ENCODE results near the gene PRR30.

Gene PRR30

GRCh38 chr2:27122791-27123190, 16.4 kb downstream of the PRR30 start:
- Histone ChIP-seq H3K27ac (ENCODE audit: extremely low read depth, low read depth, low read length) (no peak overlapping the region), H3K4me3 (ENCODE audit: low read depth, low read length) (no peak overlapping the region), H3K9me3 (ENCODE audit: control insufficient read depth, insufficient read depth, low read depth, low read length) (no peaks in the 10 kb centered on the region), H3K4me1 (ENCODE audit: control insufficient read depth, insufficient read depth, low read length) (0 out of 2 replicates have a peak, but pooled peaks cover 3% of the 10 kb centered on the region), H3K36me3 (ENCODE audit: control insufficient read depth in 2 of 2, insufficient read depth in 1 of 2, low read length in 2 of 2) (no peaks in the 10 kb centered on the region)
- CTCF ChIA-PET, result interaction anchor here (1.0 to 3.3 kb wide), 4 partner anchors 11 to 157 kb away, joined by 3 to 17 read pairs (median 4); partner anchors contain the start of gene PREB
- POLR2A ChIA-PET, result interaction anchor here (3.5 kb wide), 1 partner anchor 10 kb away, joined by 34 read pairs; the partner anchor contains the start of gene PREB
- TF ChIP-seq FEZF1 (tag by site-specific recombination; IDR thresholded peaks at IDR 0.05) (no peak), ZNF707 (tag by site-specific recombination; IDR thresholded peaks at IDR 0.05) (no peak), ZNF473 (tag by site-specific recombination; IDR thresholded peaks at IDR 0.05) (no peak), ZNF121 (tag by site-specific recombination; IDR thresholded peaks at IDR 0.05) (no peak), ZNF416 (tag by site-specific recombination; IDR thresholded peaks at IDR 0.05) (no peak), ZBTB48 (tag by site-specific recombination; IDR thresholded peaks at IDR 0.05) (no peak)
- TF ChIP-seq, protein P1, sequence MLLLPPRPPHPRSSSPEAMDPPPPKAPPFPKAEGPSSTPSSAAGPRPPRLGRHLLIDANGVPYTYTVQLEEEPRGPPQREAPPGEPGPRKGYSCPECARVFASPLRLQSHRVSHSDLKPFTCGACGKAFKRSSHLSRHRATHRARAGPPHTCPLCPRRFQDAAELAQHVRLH (tag by site-specific recombination; IDR thresholded peaks at IDR 0.05), result no peak

- Histone ChIP-seq H3K9me3 (ENCODE audit: control insufficient read depth, insufficient read depth, low read depth, low read length) (no peaks in the 10 kb centered on the region), H3K27ac (ENCODE audit: extremely low read depth, low read depth, low read length) (no peak overlapping the region), H3K4me3 (ENCODE audit: low read depth, low read length) (no peak overlapping the region), H3K36me3 (ENCODE audit: control insufficient read depth in 2 of 2, insufficient read depth in 1 of 2, low read length in 2 of 2) (no peaks in the 10 kb centered on the region), H3K4me1 (ENCODE audit: control insufficient read depth, insufficient read depth, low read length) (0 out of 2 replicates have a peak, but pooled peaks cover 3% of the 10 kb centered on the region)
- TF ChIP-seq ZNF610 (tag by site-specific recombination; IDR thresholded peaks at IDR 0.05; ENCODE audit: borderline replicate concordance) (no peak), ZNF791 (tag by site-specific recombination; IDR thresholded peaks at IDR 0.05) (no peak), ZNF366 (tag by site-specific recombination; conservative IDR thresholded peaks at IDR 0.05) (no peak), KLF10 (tag by site-specific recombination; IDR thresholded peaks at IDR 0.05) (no peak), GFI1B (tag by site-specific recombination; IDR thresholded peaks at IDR 0.05) (no peak), ZXDB (tag by site-specific recombination; IDR thresholded peaks at IDR 0.05) (no peak), SP2 (tag by site-specific recombination; IDR thresholded peaks at IDR 0.05) (no peak), ZNF292 (tag by site-specific recombination; IDR thresholded peaks at IDR 0.05; ENCODE audit: borderline replicate concordance, low read depth) (no peak), ZNF76 (tag by site-specific recombination; IDR thresholded peaks at IDR 0.05; ENCODE audit: borderline replicate concordance, low read depth) (no peak), REST (tag by site-specific recombination; IDR thresholded peaks at IDR 0.05) (no peak), ZNF777 (tag by site-specific recombination; IDR thresholded peaks at IDR 0.05; ENCODE audit: borderline replicate concordance) (no peak), ZNF24 (tag by site-specific recombination; IDR thresholded peaks at IDR 0.05) (no peak), ZNF776 (tag by site-specific recombination; IDR thresholded peaks at IDR 0.05; ENCODE audit: borderline replicate concordance) (no peak), WT1 (tag by site-specific recombination; IDR thresholded peaks at IDR 0.05) (no peak), TCF7L2 (IDR thresholded peaks at IDR 0.05; ENCODE audit: borderline replicate concordance, low read depth, low read length) (no peak)
- TF ChIP-seq, protein P2, sequence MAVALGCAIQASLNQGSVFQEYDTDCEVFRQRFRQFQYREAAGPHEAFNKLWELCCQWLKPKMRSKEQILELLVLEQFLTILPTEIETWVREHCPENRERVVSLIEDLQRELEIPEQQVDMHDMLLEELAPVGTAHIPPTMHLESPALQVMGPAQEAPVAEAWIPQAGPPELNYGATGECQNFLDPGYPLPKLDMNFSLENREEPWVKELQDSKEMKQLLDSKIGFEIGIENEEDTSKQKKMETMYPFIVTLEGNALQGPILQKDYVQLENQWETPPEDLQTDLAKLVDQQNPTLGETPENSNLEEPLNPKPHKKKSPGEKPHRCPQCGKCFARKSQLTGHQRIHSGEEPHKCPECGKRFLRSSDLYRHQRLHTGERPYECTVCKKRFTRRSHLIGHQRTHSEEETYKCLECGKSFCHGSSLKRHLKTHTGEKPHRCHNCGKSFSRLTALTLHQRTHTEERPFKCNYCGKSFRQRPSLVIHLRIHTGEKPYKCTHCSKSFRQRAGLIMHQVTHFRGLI (tag by site-specific recombination; IDR thresholded peaks at IDR 0.05), result no peak
- POLR2A ChIA-PET, result no interaction called here
- CTCF ChIA-PET, result interaction anchor here (3.3 kb wide), 1 partner anchor 12 kb away, joined by 17 read pairs; the partner anchor contains the start of gene PREB
Measured at GRCh38 chr2:27121906-27122305, 17.3 kb downstream of the PRR30 start.
